ENCODE data around the gene PLXDC1.

- TF ChIP-seq TEAD4 (IDR thresholded peaks at IDR 0.05) (0 out of 2 replicates have a peak, but pooled peaks have one; percentile 2), REST (IDR thresholded peaks at IDR 0.05; ENCODE audit: low read depth) (no peak), EGR1 (IDR thresholded peaks at IDR 0.05) (peak; percentile 24), EP300 (IDR thresholded peaks at IDR 0.05; ENCODE audit: borderline replicate concordance) (0 out of 2 replicates have a peak, but pooled peaks have one; percentile 3), NFIC (IDR thresholded peaks at IDR 0.05) (no peak), YY1 (IDR thresholded peaks at IDR 0.05; ENCODE audit: low read depth) (no peak)
Measured at GRCh38 chr17:39196808-39197291, 45.4 kb upstream of the PLXDC1 start.
